ENCODE measurements around the gene KRTAP5-6.

Gene KRTAP5-6

GRCh38 chr11:1707751-1708150 is 10.8 kb downstream of the KRTAP5-6 start:
- POLR2A ChIA-PET, result no interaction called here

DNA sequence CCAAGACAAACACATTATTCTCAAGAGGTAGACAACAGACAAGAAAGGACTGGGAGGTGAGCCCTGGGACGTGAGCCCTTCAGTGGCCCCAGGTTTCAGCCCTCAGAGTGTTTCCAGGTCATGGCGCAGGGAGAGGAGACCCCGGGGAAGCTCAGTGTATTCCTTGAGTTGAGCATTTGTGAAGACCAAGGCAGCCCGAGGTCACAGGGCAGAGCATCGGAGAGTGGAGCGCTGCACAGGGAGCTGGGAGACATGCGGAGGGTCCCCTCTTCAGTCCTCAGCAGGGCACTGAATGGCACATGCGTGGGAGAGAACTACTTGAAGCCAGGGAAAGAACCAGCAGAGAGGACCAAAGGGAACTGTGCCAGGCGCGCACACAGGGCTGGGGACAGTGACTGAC is 11.7 kb downstream of the KRTAP5-6 start:
- ChIA-PET POLR2A (no interaction called here), CTCF (no interaction called here)

More at GRCh38 chr11:1707751-1708150, 10.8 kb downstream of the KRTAP5-6 start:
- TF ChIP-seq PKNOX1 (IDR thresholded peaks at IDR 0.05) (no peak), L3MBTL2 (conservative IDR thresholded peaks at IDR 0.05) (no peak), FOXM1 (IDR thresholded peaks at IDR 0.05; ENCODE audit: borderline replicate concordance) (no peak), ARNT (IDR thresholded peaks at IDR 0.05) (no peak)
- DNase-seq (ENCODE audit: extremely low spot score), result no peak
- CTCF ChIA-PET, result interaction anchor here (0.8 to 1.6 kb wide), 2 partner anchors 14 to 125 kb away, joined by 3 to 7 read pairs; no protein-coding TSS in a partner anchor

DNA sequence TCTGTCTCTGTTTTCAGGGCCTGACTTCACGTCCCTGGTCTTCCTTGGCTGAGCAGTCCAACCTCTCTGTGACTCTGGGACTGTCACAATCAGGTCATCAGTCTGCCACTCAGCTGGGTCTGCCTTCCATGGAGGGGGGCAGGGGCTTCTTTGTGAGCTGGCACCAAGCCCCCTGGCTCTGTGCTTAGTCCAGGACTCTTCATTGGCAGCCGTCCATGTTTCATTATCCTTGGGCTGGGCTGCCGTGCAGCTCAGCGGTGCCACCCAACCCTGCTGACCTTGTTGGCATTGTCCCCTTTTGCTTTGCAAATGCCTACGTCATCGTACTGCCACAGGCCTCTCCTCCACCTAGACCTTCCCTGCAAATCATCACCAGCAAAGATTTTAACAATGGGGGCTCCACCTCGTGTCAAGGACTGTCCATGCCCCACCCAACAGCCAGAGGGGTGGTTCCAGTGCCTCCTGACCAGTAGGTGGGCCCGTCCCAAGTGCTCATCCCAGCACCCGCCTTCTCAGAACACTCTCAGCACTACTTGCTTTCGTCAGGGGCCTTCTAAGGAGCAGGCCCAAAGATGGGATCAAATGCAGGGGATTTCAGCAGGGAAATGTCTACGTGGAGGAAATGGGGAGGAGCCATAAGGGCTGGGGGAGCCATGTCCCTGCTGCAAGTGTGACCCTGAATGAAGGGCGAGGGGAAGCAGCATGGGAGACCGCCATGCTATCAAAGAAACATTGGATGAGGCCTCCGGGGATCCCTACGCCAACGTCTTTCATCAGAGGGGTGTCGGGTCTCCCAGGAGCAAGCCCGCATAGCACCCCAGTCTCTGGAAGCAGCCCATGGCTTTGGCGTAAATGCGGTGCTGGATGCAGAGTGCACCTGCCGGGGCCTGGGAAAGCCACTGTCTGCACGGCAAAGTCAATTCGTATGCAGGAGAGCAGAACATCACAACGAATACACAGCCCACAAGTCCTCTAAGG is 18.2 kb downstream of the KRTAP5-6 start:
- DNase-seq (ENCODE audit: extremely low spot score), result no peak
- POLR2A ChIA-PET, result no interaction called here
- TF ChIP-seq BHLHE40 (IDR thresholded peaks at IDR 0.05; ENCODE audit: borderline replicate concordance), result no peak
- TF ChIP-seq FOXM1 (IDR thresholded peaks at IDR 0.05; ENCODE audit: borderline replicate concordance), result no peak
- no peak for TF ChIP-seq HDGF (IDR thresholded peaks at IDR 0.05; ENCODE audit: borderline replicate concordance)
- no peak for TF ChIP-seq NFRKB (IDR thresholded peaks at IDR 0.05)
- CTCF ChIA-PET, result interaction anchor here (0.5 kb wide), 1 partner anchor 573 kb away, joined by 4 read pairs; no protein-coding TSS in a partner anchor

More for the DNA sequence above, 11.7 kb downstream of the KRTAP5-6 start:
- no peak for DNase-seq (ENCODE audit: extremely low spot score)
- TF ChIP-seq NFRKB (IDR thresholded peaks at IDR 0.05) (no peak), CTBP1 (IDR thresholded peaks at IDR 0.05; ENCODE audit: borderline replicate concordance) (no peak), LEF1 (IDR thresholded peaks at IDR 0.05; ENCODE audit: borderline replicate concordance) (no peak), ARNT (IDR thresholded peaks at IDR 0.05) (no peak), PKNOX1 (IDR thresholded peaks at IDR 0.05) (no peak), ELF4 (IDR thresholded peaks at IDR 0.05) (no peak), FOXM1 (IDR thresholded peaks at IDR 0.05; ENCODE audit: borderline replicate concordance) (no peak), TARDBP (IDR thresholded peaks at IDR 0.05) (no peak), BHLHE40 (IDR thresholded peaks at IDR 0.05; ENCODE audit: borderline replicate concordance) (no peak), FOXA1 (IDR thresholded peaks at IDR 0.05) (no peak), SUZ12 (IDR thresholded peaks at IDR 0.05) (no peak), L3MBTL2 (conservative IDR thresholded peaks at IDR 0.05) (no peak), ZNF384 (IDR thresholded peaks at IDR 0.05) (no peak), FOXK2 (IDR thresholded peaks at IDR 0.05) (no peak), SP1 (IDR thresholded peaks at IDR 0.05) (no peak), HDGF (IDR thresholded peaks at IDR 0.05; ENCODE audit: borderline replicate concordance) (no peak)

GRCh38 chr11:1717745-1718144 is 20.8 kb downstream of the KRTAP5-6 start:
- no peak for TF ChIP-seq SUZ12 (IDR thresholded peaks at IDR 0.05)
- no peak for TF ChIP-seq TARDBP (IDR thresholded peaks at IDR 0.05)
- TF ChIP-seq LEF1 (IDR thresholded peaks at IDR 0.05; ENCODE audit: borderline replicate concordance), result no peak
- TF ChIP-seq BHLHE40 (IDR thresholded peaks at IDR 0.05; ENCODE audit: borderline replicate concordance), result no peak
- TF ChIP-seq ARNT (IDR thresholded peaks at IDR 0.05), result no peak
- no peak for TF ChIP-seq NFRKB (IDR thresholded peaks at IDR 0.05)
- no peak for TF ChIP-seq SP1 (IDR thresholded peaks at IDR 0.05)
- no peak for TF ChIP-seq FOXA1 (IDR thresholded peaks at IDR 0.05)
- TF ChIP-seq FOXK2 (IDR thresholded peaks at IDR 0.05), result no peak
- no peak for TF ChIP-seq PKNOX1 (IDR thresholded peaks at IDR 0.05)
- TF ChIP-seq ZNF384 (IDR thresholded peaks at IDR 0.05), result no peak
- TF ChIP-seq HDGF (IDR thresholded peaks at IDR 0.05; ENCODE audit: borderline replicate concordance), result no peak
- no peak for TF ChIP-seq L3MBTL2 (conservative IDR thresholded peaks at IDR 0.05)
- ChIA-PET POLR2A (no interaction called here), CTCF (interaction anchor here (0.7 kb wide), 1 partner anchor 24 kb away, joined by 7 read pairs; no protein-coding TSS in a partner anchor)

DNA sequence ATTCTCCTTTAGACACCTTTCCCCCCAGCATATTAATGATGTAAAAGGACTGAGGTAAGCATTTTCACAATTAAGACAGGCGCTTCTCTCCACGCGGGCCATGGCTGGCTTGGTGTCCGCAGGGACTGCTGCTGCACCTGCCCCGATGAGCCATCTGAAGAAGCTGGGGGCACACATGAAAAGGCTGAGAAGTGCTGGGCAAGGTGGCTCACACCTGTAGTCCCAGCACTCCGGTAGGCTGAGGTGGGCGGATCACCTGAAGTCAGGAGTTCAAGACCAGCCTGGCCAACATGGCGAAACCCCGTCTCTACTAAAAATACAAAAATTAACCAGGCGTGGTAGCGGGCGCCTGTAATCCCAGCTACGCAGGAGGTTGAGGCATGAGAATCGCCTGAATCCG is 21.3 kb downstream of the KRTAP5-6 start:
- TF ChIP-seq ARNT (IDR thresholded peaks at IDR 0.05) (no peak), LEF1 (IDR thresholded peaks at IDR 0.05; ENCODE audit: borderline replicate concordance) (no peak), CTBP1 (IDR thresholded peaks at IDR 0.05; ENCODE audit: borderline replicate concordance) (no peak), TARDBP (IDR thresholded peaks at IDR 0.05) (no peak)
- ChIA-PET POLR2A (no interaction called here), CTCF (interaction anchor here (0.7 kb wide), 1 partner anchor 24 kb away, joined by 7 read pairs; no protein-coding TSS in a partner anchor)
- no peak for DNase-seq (ENCODE audit: extremely low spot score)

More at GRCh38 chr11:1717745-1718144, 20.8 kb downstream of the KRTAP5-6 start:
- DNase-seq (ENCODE audit: extremely low spot score), result no peak

DNA sequence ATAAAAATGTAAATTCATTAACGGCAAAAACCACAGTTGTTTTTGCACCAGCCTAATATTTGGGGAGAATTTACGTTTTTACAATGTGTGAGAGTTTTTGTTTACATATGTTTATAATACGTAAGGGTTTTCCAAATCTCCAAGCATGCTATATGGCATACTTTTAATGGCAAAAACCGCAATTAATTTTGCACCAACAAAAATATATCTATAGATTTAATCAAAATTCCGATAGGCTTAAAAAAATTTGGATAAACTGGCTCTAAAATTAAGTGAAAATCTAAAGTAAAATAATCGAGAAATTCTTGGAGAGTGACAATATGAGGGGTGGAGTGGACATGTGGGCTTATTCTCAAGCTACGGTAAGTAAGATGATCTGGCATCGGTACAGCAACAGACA is 22.8 kb downstream of the KRTAP5-6 start:
- ChIA-PET CTCF (no interaction called here), POLR2A (no interaction called here)
- DNase-seq (ENCODE audit: extremely low spot score), result no peak
- TF ChIP-seq FOXM1 (IDR thresholded peaks at IDR 0.05; ENCODE audit: borderline replicate concordance) (no peak), ELF4 (IDR thresholded peaks at IDR 0.05) (peak; percentile 51; the same call in 1 of the 2 replicates), FOXK2 (IDR thresholded peaks at IDR 0.05) (no peak), PKNOX1 (IDR thresholded peaks at IDR 0.05) (no peak)
